Endometrium (tissue), 2 donors: ENCODE data around the gene PPARD.
"Not testable (repeated sequence)": the region's sequence is repeated elsewhere in the genome, so short reads cannot be mapped to it uniquely, and the experiment has no call there.

ENCODE experiments used
- FAIRE-seq: peaks from 2 replicates; lab custom pipeline; 2012; peaks lifted over from hg19 to GRCh38; lab: Jason Lieb, UNC
- donor health status: control.
- donor health status: control.

Gene PPARD

DNA sequence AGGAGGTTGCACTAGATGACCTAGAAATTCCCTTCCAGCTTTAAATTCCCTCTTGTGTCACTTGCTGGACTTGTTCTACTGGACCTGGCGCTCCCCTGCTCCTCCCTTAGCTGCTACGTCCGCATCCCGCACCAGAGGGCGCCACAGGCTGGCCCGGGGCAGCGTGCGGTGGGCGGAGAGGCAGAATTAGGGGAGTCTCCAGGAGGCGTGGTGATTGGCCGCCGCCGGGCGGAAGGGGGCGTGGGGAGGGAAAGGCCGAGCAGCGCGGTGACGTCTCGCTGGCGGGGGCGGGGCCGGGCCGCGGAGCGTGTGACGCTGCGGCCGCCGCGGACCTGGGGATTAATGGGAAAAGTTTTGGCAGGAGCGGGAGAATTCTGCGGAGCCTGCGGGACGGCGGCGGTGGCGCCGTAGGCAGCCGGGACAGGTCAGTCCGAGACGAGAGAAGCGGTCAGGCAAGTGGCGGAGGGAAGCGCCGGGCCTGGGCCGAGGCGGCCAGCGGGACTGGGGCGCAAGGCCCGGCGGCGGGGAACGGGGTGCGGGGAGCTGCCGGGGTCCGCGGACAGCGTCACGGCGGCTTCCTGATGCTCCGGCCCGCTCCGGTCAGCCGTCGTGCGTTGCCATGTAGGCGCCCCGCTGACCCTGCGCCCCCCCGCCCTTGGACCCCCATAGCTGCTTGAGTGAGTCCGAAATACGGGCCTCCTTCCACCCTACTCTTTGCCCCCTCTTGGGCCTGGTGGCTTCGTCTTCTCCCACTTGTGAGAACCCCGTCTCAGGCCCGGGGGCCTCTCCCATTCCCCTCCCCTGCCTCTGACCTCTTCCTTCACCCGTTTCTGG is at the start of gene PPARD:
Gene PPARD, plus strand, starts transcription at position 301 of the 834 bp plus-strand sequence. CDS start 68,530 bp downstream, outside the sequence.
- no peak for FAIRE-seq

GRCh38 chr6:35293681-35294080 is 48.7 kb upstream of the PPARD start:
- no peak for FAIRE-seq

GRCh38 chr6:35294308-35294945 is 47.9 kb upstream of the PPARD start:
- FAIRE-seq = no peak

- FAIRE-seq = no peak
Observed at GRCh38 chr6:35295036-35295435, 47.3 kb upstream of the PPARD start.

- no peak for FAIRE-seq
Observed at GRCh38 chr6:35295521-35296315, 46.6 kb upstream of the PPARD start.

- no peak for FAIRE-seq
Observed at GRCh38 chr6:35296931-35297600, 45.3 kb upstream of the PPARD start.

GRCh38 chr6:35297601-35298481 is 44.5 kb upstream of the PPARD start, which contains the start of gene DEF6:
Gene DEF6 (plus strand): TSS chr6:35297818. CDS start chr6:35297857, 39 bp downstream.
- no peak for FAIRE-seq

GRCh38 chr6:35298625-35299140 is 43.7 kb upstream of the PPARD start:
- FAIRE-seq = no peak

- no peak for FAIRE-seq
Observed at GRCh38 chr6:35299674-35300073, 42.7 kb upstream of the PPARD start.

DNA sequence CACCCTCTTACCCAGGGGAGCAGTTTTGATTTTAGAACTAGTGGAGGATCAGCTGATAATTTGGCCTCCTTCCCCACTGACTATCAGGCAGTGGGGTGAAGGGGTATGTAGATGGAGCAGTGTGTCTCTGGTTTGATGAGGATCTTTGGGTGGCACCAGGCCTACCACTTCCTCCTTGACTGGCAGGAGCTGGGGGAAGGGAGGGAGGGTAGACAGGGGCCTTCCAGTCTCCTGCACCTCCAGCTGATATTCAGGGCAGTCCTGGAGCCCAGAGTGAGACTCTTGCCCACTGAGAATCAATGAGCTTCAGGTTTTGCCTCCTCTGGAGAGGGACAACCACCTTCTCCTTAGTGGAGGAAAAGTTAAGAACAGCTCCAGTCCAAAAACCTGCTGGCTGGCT is 41.5 kb upstream of the PPARD start:
- FAIRE-seq = no peak

DNA sequence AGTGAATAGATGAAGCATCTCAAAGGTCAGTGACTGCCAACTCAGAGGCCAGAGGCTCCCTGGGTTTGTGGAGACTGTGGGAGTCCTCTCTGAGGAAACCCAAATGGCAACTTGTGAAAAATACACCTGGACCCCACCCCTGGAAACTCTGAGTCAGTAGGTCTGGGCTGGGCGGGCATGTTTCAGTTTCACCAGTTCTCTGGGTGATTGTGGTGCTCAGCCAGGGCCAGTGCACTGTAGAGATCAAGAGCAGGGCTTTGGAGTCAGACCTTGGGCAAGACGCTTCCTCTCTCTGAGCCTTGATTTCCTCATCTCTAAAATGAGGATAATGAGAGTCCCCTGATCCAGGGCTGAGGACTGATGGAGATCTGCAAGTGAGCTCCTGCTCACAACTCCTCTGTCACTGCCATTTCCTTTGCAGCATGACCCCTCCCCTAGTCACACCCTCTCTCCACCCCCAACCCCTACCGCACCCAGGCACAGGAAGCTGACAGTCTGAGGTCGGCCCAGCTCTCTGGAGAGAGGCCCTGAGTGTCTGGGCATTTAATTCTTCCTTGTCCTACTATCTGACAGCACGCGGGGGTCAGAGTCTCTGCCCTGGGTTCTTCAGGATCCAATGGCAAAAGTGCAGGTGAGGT is 39.6 kb upstream of the PPARD start:
- FAIRE-seq = no peak

GRCh38 chr6:35304299-35304698 is 38.1 kb upstream of the PPARD start:
- FAIRE-seq = no peak

- FAIRE-seq = no peak
Observed at GRCh38 chr6:35305117-35305516, 37.2 kb upstream of the PPARD start.

DNA sequence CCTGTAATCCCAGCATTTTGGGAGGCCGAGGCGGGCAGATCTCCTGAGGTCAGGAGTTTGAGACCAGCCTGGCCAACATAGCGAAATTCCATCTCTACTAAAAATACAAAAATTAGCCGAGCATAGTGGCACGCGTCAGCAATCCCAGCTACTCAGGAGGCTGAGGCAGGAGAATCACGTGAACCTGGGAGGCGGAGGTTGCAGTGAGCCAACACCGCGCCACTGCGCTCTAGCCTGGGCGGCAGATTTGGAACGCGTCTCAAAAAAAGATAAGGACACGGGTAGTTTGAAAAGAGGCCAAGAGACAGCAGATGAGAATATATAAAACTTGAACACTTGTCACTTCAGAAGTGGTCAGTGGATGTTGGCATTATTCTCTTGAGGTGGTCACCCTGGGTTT is 35.2 kb upstream of the PPARD start:
- FAIRE-seq = not testable (repeated sequence)

- FAIRE-seq = not testable (repeated sequence)
Observed at GRCh38 chr6:35308543-35308942, 33.8 kb upstream of the PPARD start.

- FAIRE-seq = no peak
Observed at GRCh38 chr6:35309611-35310264, 32.6 kb upstream of the PPARD start.

GRCh38 chr6:35310265-35310831 is 32.0 kb upstream of the PPARD start:
- no peak for FAIRE-seq

- no peak for FAIRE-seq
Observed at GRCh38 chr6:35311390-35312075, 30.8 kb upstream of the PPARD start.
